ENCODE data around the gene GRIK2. TPM values are rescaled to one million over a fixed set of nuclear protein-coding genes. Genes with fewer than 3 reads are reported as not detected.

Gene GRIK2
- total RNA-seq, 1 donor: under 0.01 TPM

GRCh38 chr6:102115911-102116310 lies 722.4 kb downstream of the GRIK2 start:
- no peak for DNase-seq (ENCODE audit: low read depth in 2 of 3, low spot score in 2 of 3)

DNA sequence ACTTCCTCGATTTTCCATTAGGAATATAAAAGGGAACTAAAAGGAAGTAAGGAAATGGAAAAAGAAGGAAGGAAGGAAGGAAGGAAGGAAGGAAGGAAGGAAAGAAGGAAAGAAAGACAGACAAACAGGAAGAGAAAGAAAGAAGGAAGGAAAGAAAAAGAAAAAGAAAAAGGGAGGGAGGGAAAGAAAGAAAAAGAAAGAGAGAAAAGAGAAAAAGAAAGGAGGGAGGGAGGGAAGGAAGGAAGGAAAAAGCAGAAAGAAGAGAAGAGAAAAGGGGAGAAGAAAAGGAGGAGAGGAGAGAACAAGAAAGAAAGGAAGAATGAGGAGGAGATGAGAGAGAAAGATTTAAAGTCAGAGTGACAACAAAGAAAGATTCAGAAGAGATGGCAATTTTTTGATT lies 724.5 kb downstream of the GRIK2 start:
- DNase-seq (ENCODE audit: low read depth in 2 of 3, low spot score in 2 of 3): no peak

Measured in hematopoietic multipotent progenitor cell (in vitro differentiated cells).